AG09309 (cell line): ENCODE results near the gene NSD2.
A peak's percentile ranks its signal among the peaks of the same experiment; 100 is the strongest.

Source experiments
- DNase-seq: peaks from one replicate; pipeline ENCODE4 v3.0.0-alpha.2; 2010; ENCODE audit warnings: low read depth
- H3K4me3 ChIP-seq: 2 replicates; pipeline ENCODE4 v1.5.1; 2011; ENCODE audit warnings: mild to moderate bottlenecking, low read depth, low read length, moderate library complexity; ENCODE audit not compliant: control insufficient read depth
- CTCF ChIP-seq: IDR thresholded peaks from 2 replicates; pipeline ENCODE4 v1.5.1; 2011; ENCODE audit warnings: mild to moderate bottlenecking, low read depth, low read length, inconsistent platforms; ENCODE audit not compliant: insufficient read depth, control insufficient read depth; ENCODE audit errors: missing control alignments

NSD2 gene

GRCh38 chr4:1856943-1857699 is 14.1 kb upstream of the NSD2 start:
- TF ChIP-seq CTCF = no peak
- no peak for DNase-seq

GRCh38 chr4:1857931-1858330 is 13.3 kb upstream of the NSD2 start:
- TF ChIP-seq CTCF = no peak
- DNase-seq = no peak
- no peak overlapping the region for H3K4me3 ChIP-seq

More at GRCh38 chr4:1856943-1857699, 14.1 kb upstream of the NSD2 start:
- H3K4me3 ChIP-seq = peak overlapping the region; percentile 90

- no peak overlapping the region for H3K4me3 ChIP-seq
- TF ChIP-seq CTCF = no peak
These were observed 11.8 kb upstream of the NSD2 start for GRCh38 chr4:1859389-1859753.

GRCh38 chr4:1862055-1862911 is 8.9 kb upstream of the NSD2 start:
- no peak for DNase-seq
- H3K4me3 ChIP-seq = peak overlapping the region; percentile 29
- TF ChIP-seq CTCF = no peak

More at GRCh38 chr4:1859389-1859753, 11.8 kb upstream of the NSD2 start:
- DNase-seq = no peak

GRCh38 chr4:1862961-1863296 is 8.3 kb upstream of the NSD2 start:
- H3K4me3 ChIP-seq = no peak overlapping the region
- no peak for TF ChIP-seq CTCF
- DNase-seq = no peak

GRCh38 chr4:1863297-1864033 is 7.7 kb upstream of the NSD2 start:
- DNase-seq = no peak
- no peak for TF ChIP-seq CTCF
- no peak overlapping the region for H3K4me3 ChIP-seq
